ENCODE results near the gene PLEKHB1.
A peak's percentile ranks its signal among the peaks of the same experiment; 100 is the strongest.

PLEKHB1 gene, protein sequence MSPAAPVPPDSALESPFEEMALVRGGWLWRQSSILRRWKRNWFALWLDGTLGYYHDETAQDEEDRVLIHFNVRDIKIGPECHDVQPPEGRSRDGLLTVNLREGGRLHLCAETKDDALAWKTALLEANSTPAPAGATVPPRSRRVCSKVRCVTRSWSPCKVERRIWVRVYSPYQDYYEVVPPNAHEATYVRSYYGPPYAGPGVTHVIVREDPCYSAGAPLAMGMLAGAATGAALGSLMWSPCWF

GRCh38 chr11:73645972-73646631, at the start of gene PLEKHB1:
Gene PLEKHB1 (plus strand): TSS chr11:73646581. CDS start chr11:73646609, 28 bp downstream.
- no peak for DNase-seq

GRCh38 chr11:73597336-73597955, 48.9 kb upstream of the PLEKHB1 start:
- no peak for DNase-seq

DNA sequence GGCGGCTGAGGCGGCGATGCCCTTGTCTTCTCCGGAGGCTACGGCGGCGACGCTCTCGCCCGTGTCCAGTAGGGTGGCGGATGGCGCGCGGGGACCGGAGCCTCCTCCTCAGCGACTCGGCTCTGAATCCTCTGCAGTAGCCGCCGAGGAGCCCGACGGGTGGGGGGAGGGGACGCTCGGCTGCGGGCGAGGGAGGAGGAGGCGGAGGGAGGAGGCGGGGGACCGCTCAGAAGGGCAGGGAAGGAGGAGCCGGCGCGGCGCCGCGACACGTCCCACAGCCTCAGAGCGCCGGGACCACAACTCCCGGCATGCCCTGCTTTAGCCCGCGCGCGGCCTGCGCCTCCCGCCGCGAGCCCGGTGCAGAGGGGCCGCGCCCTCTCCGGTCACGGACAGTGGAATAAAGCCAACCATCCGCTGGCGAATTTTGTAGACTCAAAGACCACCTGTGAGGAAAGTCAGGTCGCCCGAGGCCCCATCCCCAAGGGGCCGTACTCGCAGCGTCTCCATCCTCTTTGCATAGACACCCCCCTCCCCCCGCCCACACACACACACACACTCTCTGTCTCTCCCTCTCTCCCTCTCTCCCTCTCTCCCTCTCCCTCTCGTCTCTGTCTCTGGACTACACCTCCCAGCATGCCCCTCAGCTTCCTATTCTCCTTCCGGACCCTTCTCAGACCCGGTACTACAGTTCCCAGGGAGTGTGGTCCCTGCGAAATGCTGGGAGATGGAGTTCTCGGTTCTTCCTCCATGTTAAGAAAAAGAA, 48.2 kb upstream of the PLEKHB1 start, which contains the start of gene FAM168A:
Gene FAM168A (minus strand): TSS at position 157 of the 763 bp plus-strand sequence. CDS start 129,638 bp downstream, outside the sequence.
- peak; percentile 78 for DNase-seq

DNA sequence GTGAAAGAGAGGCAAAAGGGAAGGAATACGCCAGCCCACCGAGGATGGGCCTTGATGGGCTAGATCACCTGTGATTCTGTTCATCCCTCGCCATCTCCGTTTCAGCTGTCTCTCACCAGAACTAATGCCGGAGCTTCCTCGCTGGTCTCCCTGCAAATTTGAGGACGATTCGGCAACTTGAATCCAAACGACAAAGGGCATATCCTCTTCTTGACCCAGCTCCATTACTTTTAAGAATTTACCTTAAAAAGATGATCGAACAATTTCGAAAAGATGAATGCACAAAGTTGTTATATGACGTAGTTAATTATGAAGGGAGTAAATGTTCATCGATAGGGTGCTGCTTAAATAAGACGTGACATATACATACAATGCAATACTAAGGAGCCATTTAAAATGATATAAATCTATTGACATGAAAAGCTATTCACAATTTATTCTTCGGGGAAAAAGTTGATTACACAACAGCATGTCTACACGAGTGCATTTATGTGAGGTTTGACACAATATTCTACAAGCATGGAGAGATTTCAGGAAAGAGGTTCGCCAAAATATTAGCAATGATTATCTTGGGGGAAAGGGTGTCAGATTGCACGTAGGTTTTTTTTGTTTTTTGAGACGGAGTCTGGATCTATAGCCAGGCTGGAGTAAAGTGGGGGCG, 47.5 kb upstream of the PLEKHB1 start:
- no peak for DNase-seq

GRCh38 chr11:73612601-73613140, 33.7 kb upstream of the PLEKHB1 start:
- no peak for DNase-seq

GRCh38 chr11:73614591-73614990, 31.8 kb upstream of the PLEKHB1 start:
- no peak for DNase-seq

- DNase-seq, result no peak
Measured at GRCh38 chr11:73622926-73623593, 23.3 kb upstream of the PLEKHB1 start.

DNA sequence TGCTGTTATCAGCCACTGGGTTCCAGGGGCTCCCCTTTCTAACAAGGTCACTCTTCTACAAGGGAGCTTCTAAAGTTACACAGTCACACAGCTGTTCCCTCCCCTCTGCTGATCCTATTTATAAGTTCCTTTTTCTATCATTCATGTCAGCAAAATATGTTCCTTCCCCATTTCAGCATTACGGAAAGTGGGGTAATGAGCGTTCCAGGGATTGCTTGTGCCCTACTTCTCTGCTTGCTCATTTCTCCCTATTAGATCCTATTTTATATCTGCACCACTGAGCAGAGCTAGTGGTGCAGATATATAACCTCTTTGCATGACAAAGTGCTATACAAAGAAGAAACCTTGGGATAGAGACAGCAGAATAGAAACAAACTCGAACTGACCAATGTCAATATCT, 22.7 kb upstream of the PLEKHB1 start:
- no peak for DNase-seq

DNA sequence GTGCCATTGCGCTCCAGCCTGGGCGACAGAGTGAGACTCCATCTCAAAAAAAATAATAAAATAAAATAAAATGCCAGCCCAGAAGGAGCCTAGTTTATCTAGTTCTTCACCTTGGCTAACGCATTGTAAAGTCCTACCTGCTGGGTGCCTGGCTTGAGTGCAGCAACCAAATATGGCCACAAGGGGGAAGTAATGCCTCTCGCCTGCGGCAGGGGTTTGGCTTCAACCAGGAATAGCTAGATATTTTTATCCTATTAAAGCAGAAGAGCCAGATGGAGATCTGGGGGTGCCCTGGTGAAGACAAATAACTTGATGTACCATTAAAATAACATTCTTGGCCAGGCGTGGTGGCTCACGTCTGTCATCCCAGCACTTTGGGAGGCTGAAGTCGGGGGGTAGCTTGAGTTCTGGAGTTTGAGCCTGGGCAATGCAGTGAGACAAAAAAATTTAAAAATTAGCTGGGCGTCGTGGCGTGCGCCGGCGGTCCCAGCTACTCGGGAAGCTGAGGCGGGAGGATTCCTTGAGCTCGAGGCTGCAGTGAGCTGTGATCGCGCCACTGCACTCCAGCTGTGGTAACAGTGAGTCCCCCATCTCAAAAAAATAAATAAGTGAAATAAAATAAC, 20.6 kb upstream of the PLEKHB1 start:
- peak; percentile 15 for DNase-seq

DNA sequence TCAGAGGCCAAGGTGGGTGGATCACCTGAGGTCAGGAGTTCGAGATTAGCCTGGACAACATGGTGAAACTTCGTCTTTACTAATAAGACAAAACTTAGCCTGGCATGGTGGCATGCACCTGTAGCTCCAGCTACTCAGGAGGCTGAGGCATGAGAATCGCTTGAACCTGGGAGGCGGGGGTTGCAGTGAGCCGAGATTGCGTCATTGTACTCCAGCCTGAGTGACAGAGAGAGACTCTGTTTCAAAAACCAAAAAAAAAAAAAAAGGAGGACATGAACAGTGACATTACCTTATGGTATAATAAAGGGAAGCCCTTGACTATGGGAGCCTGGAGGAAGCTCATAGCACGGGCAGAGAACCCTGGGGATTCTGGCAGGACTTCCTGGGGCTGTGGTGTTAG, 16.5 kb upstream of the PLEKHB1 start:
- no peak for DNase-seq

GRCh38 chr11:73632996-73633395, 13.4 kb upstream of the PLEKHB1 start:
- no peak for DNase-seq

DNA sequence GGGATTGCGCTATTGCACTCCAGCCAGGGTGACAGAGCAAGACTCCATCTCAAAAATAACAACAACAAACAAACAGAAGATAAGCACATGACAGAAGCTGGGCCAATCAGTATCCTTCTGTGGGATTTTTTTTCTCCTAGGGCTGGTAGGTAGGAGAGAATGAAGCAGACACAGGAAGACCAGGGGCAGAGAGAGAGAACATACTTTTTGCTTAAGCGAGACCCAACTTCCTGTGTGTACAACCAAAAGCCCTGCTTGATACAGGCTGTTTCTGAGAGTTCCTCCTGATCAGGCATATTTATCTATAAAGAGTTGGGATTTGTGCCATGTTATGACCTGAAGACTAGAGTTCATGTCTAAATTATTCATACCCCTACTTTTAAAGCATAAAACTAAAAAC, 12.4 kb upstream of the PLEKHB1 start:
- no peak for DNase-seq

DNA sequence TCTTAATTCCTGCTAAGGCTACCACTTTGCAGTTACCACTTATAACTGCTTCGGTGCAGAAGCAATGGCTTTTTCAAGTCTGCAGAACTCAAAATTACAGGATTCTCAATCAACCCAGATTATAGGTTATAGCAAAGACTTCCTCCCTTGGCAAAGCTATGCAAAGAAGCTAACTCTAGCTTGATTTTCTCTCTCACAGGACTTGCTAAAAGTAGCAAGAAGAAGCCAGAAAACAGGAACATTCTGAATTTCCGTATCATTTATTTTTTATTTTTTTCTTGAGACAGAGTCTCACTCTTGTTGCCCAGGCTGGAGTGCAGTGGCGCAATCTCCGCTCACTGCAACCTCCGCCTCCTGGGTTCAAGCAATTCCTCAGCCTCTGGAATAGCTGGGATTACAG, 10.7 kb upstream of the PLEKHB1 start:
- no peak for DNase-seq

DNA sequence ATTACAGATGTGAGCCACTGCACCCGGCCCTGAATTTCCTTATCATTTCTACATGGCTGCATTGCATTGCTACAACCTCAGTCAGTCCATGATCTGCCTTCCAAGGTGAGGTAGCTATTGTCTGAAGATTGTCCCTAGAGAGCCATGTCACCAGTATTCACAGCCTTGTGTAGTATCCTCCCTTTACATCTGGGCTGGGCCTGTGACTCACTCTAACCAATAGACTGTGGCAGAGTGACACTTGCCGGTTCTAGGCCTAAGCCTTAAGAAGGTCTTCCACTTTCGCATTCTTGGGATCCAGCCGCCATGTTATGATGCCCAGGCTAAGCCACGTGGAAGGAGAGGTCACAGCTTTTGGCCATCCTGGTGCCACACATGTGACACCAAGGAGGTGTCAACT, 10.1 kb upstream of the PLEKHB1 start:
- DNase-seq, result no peak

DNA sequence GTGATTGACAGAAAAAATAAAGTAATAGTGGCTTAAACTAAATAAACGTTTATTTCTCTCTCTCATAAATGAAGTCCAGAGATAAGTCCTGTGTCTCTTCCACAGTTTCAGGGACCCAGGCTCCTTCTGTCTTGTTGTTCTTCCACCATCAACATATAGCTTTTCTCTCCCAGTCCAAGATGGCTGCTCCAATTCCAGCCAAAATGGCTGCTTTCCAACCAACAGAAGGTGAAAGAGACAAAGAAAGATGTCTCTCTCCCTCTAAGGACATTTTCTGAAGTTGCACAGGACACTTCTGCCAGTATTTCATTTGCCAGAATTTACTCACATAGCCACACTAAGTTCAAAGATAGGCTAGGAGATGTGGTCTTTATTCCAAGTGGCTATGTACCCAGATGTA, 9.4 kb upstream of the PLEKHB1 start:
- DNase-seq, result no peak

GRCh38 chr11:73640592-73640991, 5.8 kb upstream of the PLEKHB1 start:
- no peak for DNase-seq

DNA sequence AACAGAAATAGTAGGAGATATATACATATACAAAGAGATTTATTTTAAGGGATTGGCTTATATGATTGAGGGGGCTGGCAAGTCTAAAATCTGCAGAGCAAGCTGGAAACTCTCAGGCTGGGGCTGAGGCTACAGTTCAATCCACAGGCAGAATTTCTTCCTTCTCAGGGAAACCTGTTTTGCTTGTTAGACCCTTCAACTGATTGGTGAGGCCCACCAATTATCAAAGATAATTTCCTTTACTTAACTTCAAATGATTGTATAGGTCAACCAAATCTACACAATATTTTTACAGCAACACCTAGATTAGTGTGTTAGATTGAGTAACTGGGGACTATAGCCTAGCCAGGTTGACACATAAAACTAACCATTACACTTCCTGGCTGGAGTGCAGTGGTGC, 4.7 kb upstream of the PLEKHB1 start:
- no peak for DNase-seq

GRCh38 chr11:73645121-73645969, 1.0 kb upstream of the PLEKHB1 start:
- no peak for DNase-seq

- DNase-seq, result peak; percentile 27
Measured at GRCh38 chr11:73647459-73648100, 1.2 kb downstream of the PLEKHB1 start.

GRCh38 chr11:73648121-73648520, 1.7 kb downstream of the PLEKHB1 start:
- no peak for DNase-seq
